T-helper 1 cell (primary cell): Measurements from ENCODE around the gene SLC66A2.
"Not testable (repeated sequence)": the region's sequence is repeated elsewhere in the genome, so short reads cannot be mapped to it uniquely, and the experiment has no call there.

Source experiments
- DNase-seq, 5 donors: peaks; one replicate each; pipeline ENCODE4 v3.0.0-alpha.2; 2012 to 2020

SLC66A2 gene

GRCh38 chr18:79877163-79878091 lies 74.0 kb downstream of the SLC66A2 start:
- DNase-seq, result no peak

GRCh38 chr18:79876497-79876896 lies 75.0 kb downstream of the SLC66A2 start:
- no peak for DNase-seq

DNA sequence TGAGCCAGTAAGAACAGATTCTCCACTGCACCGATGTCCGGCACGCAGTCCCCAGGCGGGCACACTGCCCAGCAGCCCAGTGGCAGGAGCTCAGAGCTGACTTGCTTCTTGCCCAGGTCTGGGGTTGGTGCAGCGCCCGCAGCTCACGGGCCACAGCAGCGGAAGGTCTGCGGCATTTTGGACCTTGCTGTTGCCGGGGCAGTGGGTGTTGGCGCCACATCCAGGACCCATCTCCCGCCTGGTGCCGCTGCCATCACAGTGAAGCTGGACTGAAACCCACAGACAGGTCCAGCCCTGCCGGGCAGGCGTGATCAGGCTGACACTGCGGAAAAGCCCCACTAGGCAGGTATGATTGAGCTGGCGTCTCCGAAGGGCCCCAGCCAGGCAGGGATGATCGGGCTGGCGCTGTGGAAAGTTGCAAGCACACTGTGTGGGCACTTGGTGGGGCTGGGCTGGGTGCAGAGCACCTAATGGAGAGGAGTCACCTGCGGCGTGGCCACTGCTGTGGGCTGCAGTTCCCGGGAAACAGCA lies 75.5 kb downstream of the SLC66A2 start:
- DNase-seq, result no peak

DNA sequence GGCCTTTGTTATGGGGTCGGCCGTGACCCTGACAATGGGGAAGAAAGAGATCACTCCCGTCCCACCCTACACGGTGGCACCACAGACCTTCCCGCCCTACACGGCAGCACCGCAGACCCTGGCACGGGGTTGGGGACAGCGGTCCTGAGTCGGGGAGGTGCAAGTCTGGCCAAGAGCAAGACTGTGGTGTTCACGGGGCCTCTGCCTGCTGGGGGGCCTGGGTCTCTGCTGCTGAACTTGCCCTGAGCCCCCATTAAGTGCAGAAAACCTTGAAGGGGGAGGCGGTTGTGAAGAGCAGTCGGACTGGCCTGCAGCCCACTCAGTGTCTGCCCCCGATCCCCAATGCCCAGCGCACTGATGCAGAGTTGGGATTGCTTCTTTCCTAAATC lies 75.9 kb downstream of the SLC66A2 start:
- no peak for DNase-seq

- DNase-seq, result no peak
Measured at GRCh38 chr18:79874553-79875530, 76.6 kb downstream of the SLC66A2 start.

DNA sequence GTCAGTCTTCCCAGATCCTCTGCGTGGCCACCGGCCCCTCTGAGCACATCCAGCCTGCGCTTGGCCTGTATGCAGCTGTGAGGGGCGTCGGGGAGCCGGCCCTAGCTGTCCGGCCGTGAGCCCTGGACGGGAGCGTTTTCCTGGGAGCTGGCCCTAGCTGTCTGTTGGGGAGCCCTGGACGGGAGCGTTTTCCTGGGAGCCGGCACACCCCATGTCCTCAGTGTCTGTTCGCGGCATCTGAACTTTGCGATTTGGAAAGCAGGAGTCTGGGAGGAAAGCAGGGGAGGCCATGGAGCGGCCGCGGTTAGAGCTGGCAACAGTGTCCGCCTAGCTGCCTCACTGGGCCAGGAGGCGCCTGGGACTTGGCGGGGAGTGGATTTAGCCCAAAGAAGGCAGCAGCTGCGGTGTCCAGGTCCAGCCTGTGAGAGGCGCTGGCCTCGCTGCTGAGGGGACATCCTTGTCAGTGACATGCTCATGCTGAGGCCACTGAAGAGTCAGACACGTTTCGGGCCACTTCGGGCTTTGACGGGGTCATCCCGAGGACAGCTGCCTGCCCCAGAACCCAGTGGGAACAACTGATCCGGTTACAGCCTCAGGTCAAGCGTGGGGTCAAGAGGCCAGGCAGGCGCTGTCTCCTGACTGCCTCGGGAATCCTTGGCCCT lies 77.9 kb downstream of the SLC66A2 start:
- DNase-seq, result no peak

DNA sequence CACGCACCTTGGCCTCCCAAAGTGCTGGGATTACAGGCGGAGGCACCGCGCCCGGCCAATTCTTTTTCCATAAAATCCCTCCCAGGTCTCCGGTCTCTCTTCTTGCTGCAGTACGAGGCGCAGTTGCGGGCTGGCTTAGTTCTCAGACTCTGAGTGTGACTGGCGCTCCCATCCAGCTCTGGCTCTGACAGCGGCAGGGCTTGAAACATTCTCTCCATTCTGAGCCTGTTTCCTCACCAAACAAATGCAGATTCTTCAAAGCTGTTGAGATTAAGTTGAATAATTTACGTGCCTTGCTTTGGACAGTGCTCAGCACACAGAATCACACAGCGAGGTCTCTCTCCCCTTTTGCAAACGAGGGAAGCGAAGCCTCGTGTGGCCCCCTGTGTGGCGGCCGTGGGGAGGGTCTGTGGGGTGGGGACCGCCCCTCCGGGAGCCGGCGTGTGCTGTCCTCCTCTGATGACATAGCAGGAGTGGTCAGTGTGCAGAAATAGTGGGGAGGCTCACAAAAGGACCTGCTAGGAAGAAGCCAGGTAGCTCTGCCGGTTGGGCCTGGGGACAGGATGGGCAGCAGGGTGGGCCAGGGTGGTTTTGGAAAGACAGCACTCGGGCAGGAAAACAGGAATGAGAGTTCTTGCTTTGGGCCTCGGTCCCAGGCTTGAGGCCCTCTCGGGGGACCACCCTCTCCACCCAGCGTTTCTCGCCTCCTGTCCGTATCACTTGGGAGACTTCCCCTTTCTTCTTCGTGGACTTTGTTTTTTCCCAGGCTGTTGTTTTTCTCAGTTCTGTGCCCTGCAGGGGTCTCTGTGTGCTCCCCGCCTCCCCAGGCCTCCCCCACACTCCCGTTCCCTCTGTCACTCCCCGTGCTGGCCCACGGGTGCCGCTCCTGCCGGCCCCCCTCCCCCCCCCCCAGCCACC lies 78.7 kb downstream of the SLC66A2 start:
- DNase-seq, result no peak

- DNase-seq, result no peak
Measured at GRCh38 chr18:79871481-79872091, 79.9 kb downstream of the SLC66A2 start.

GRCh38 chr18:79871026-79871390 lies 80.4 kb downstream of the SLC66A2 start:
- DNase-seq, result no peak

DNA sequence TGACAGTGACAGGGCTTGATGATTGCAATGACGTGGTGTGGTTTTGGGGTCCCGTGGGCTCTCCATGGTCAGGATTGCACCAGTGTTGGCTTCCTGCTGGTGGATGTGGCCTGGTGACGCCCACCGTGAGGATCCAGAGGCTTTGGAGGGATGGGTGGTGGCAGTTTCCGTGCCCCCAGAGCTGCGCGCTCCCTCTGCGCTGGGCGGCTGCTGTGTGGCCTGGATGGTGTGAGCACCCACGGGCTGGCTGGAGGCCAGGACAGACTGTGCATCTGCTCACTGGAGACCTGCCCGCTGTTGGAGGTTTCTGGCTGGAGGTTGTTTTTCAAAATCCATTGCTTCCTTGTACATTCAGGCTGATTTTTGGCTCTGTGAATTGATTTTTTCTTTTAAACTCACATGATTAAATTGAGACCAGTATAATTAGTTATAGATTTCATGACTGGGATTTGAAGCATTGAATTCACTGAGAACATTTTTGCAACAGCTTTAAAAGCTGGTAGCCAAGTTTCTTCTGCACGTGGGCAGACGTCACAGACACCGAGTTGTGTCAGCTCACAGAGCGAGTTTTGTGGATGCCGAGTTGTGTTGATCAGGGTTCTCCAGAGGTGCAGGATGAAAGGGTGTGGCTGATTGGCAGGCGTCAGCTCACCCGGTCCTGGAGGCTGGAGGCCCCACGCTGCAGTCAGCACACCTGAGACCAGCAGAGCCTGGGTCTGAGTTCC lies 81.0 kb downstream of the SLC66A2 start:
- no peak for DNase-seq

- no peak for DNase-seq
Measured at GRCh38 chr18:79869591-79870300, 81.7 kb downstream of the SLC66A2 start.

- no peak for DNase-seq
Measured at GRCh38 chr18:79868811-79869541, 82.5 kb downstream of the SLC66A2 start.

DNA sequence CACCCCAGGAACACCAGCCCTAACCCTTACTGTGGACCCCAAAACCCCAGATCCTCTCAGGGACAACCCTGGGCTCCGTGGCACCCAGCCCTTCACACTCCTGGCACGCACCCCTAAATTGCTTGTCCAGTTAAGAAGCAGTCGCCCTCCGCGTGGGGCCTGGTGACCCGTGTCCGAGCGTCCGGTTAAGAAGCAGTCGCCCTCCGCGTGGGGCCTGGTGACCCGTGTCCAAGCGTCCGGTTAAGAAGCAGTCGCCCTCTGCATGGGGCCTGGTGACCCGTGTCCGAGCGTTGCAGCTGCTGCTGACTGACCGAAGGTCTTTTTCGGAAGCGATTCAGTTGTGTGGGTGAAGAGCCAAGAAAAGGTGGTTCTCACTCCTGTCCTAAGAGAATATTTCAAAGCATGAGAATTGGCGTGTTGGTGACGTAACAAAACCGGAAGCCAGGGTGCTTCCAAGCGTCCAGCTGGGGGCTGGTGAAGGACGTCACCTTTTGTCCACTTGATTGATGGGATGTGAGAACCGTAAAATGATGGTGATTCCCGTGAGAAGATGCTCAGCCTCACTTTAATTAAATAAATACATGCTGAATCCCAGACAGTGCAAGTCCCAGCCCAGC lies 83.2 kb downstream of the SLC66A2 start:
- no peak for DNase-seq

DNA sequence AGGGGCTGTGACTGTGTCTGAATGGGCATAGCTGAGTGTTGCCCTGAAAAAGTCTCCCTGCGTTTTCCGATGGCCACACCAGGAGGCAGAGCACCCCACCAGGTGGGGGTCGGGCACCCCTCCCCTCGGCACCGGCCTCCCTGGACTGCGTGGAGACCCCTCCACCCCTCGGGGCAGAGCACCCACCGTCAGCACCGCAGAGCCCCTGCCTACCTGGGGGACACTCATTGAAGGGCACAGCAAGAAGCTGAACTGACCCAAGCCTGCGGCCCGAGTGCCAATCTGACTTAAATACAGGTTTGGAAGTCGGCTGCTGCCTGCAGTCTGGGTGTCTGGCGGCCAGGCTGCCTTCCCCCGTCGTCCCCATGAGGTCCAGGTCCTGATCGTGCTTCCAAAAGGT lies 83.8 kb downstream of the SLC66A2 start:
- no peak for DNase-seq

DNA sequence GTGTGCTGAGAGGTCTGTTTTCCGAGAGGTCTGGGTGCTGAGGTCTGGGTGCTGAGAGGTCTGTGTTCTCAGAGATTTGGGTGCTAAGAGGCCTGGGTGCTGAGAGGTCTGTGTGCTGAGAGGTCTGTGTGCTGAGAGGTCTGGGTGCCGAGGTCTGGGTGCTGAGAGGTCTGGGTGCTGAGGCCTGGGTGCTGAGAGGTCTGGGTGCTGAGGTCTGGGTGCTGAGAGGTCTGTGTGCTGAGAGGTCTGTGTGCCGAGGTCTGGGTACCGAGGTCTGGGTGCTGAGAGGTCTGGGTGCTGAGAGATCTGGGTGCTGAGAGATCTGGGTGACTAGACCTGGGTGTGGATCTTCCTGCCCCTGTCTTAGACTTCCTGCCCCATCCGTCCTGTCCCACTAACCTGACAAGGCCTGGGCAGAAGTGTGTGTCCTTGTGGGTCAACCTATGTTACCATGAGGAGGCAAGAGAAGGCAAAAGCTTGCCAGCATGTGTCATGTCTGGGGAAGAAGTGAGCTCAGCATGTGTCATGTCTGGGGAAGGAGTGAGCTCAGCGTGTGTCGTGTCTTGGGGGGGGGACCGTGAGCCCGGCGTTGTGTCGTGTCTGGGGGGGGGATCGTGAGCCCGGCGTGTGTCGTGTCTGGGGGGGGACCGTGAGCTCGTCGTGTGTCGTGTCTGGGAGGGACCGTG lies 84.4 kb downstream of the SLC66A2 start:
- no peak for DNase-seq

GRCh38 chr18:79865951-79866350 lies 85.5 kb downstream of the SLC66A2 start:
- not testable (repeated sequence) for DNase-seq

- not testable (repeated sequence) for DNase-seq
Measured at GRCh38 chr18:79864955-79865354, 86.5 kb downstream of the SLC66A2 start.
